DND-41 (cell line): ENCODE data around the gene H3-3A.

ENCODE experiments used
- CTCF ChIP-seq: IDR thresholded peaks from 2 replicates; pipeline ENCODE4 v1.5.1; 2012; ENCODE audit warnings: borderline replicate concordance, low read length, moderate library complexity, mild to moderate bottlenecking; ENCODE audit not compliant: poor library complexity, severe bottlenecking; ENCODE audit errors: extremely low read depth
- EZH2 ChIP-seq: IDR thresholded peaks from 3 replicates; pipeline ENCODE4 v1.6.1; 2012; ENCODE audit warnings: borderline replicate concordance, low read depth, mild to moderate bottlenecking, moderate library complexity, low read length, inconsistent platforms; ENCODE audit not compliant: severe bottlenecking

DNA sequence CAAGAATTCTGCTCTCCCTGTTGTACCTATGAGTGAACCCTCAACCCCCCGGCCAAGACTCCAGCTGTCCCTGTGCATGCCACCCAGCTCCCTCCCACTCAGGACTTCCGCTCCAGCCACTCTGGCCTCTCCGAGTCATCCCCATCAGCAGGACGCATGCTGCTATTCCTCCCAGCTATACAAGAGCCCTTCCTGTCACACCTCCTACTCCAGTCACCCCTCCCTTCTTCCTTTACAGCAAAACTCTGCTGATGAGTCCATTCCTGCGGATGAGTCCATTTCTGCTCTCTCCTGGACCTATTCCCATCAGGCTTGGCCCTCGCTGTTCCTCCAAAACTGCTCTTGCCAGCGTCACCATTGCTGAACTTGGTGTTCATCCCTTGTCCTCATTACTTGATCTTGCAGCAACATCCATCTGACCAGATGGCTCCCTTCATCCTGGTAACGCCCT, 42.2 kb downstream of the H3-3A start:
- no peak for TF ChIP-seq CTCF
- TF ChIP-seq EZH2: no peak
